ENCODE measurements around the gene OR6C65.
"Not testable (repeated sequence)": the region's sequence is repeated elsewhere in the genome, so short reads cannot be mapped to it uniquely, and the experiment has no call there.

Gene OR6C65

DNA sequence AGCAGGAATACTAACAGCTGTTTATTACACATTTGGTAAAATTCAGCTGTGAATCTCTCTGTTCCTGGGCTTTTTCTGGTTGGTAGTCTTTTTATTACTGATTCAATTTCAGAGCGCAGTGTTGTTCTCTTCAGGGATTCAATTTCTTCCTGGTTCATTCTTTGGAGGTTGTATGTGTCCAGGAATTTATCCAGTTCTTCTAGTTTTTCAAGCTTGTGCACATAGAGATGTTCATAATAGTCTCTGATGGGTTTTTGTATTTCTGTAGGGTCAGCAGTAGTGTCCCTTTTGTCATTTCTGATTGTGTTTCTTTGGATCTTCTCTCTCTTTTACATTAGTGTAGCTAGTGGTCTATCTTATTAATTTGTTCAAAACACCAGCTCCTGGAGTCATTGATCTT is 16.6 kb downstream of the OR6C65 start:
- no peaks in the 10 kb centered on the region for H3K36me3 ChIP-seq
- H3K27ac ChIP-seq: no peak overlapping the region
- no peaks in the 10 kb centered on the region for H3K4me1 ChIP-seq (ENCODE audit: control insufficient read depth in 1 of 2, insufficient read depth in 1 of 2, low read depth in 1 of 2, low read length in 1 of 2)
- H3K27me3 ChIP-seq: peaks cover 38% of the 10 kb centered on the region
- TF ChIP-seq, protein P1, sequence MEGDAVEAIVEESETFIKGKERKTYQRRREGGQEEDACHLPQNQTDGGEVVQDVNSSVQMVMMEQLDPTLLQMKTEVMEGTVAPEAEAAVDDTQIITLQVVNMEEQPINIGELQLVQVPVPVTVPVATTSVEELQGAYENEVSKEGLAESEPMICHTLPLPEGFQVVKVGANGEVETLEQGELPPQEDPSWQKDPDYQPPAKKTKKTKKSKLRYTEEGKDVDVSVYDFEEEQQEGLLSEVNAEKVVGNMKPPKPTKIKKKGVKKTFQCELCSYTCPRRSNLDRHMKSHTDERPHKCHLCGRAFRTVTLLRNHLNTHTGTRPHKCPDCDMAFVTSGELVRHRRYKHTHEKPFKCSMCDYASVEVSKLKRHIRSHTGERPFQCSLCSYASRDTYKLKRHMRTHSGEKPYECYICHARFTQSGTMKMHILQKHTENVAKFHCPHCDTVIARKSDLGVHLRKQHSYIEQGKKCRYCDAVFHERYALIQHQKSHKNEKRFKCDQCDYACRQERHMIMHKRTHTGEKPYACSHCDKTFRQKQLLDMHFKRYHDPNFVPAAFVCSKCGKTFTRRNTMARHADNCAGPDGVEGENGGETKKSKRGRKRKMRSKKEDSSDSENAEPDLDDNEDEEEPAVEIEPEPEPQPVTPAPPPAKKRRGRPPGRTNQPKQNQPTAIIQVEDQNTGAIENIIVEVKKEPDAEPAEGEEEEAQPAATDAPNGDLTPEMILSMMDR (IDR thresholded peaks at IDR 0.05): no peak
- no peak overlapping the region for H3K4me3 ChIP-seq (ENCODE audit: low read depth in 1 of 2, low read length in 1 of 2)
- no peaks in the 10 kb centered on the region for H3K9me3 ChIP-seq

DNA sequence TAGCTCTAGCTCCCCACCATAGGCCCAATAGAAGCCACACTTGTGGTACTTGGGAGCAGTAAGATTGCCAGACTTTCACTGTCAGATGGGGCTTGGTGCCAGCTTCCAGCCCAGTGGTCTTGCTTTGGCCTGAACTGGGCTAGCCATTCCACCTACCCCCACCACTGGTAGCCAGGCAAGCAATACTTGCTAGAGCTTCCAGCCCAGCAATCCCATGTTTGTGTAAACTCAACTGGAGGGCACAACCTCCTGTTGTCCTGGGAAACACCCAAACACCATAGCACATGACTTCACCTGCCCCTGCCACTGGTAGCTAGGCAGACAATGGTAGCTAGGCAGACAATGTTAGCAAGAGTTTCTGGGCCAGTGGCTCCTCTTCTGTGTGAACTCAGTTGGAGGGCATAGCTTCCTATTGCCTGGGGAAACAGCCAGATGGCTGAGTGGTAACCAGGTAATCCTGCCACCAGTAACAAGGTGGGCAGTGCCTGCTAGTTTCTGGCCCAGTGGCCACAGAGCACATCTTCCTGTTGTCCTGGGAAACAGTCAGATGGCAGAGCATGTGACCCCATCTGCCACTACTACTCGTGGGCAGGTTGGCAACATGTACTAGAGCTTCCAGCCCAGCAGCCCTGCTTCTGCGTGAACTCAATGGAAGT is 20.1 kb downstream of the OR6C65 start:
- H3K27me3 ChIP-seq: peaks cover 24% of the 10 kb centered on the region
- TF ChIP-seq, protein P1 (IDR thresholded peaks at IDR 0.05): no peak
- H3K4me1 ChIP-seq (ENCODE audit: control insufficient read depth in 1 of 2, insufficient read depth in 1 of 2, low read depth in 1 of 2, low read length in 1 of 2): no peaks in the 10 kb centered on the region
- H3K36me3 ChIP-seq: no peaks in the 10 kb centered on the region
- H3K9me3 ChIP-seq: no peaks in the 10 kb centered on the region
- no peak overlapping the region for H3K4me3 ChIP-seq (ENCODE audit: low read depth in 1 of 2, low read length in 1 of 2)
- no peak overlapping the region for H3K27ac ChIP-seq

GRCh38 chr12:55425954-55426353 is 25.6 kb downstream of the OR6C65 start, which contains the start of gene OR6C76:
Gene OR6C76, plus strand, starts transcription at chr12:55426254. Its CDS starts 0 bp downstream, at chr12:55426254.
- TF ChIP-seq, protein P1 (IDR thresholded peaks at IDR 0.05): no peak
- Histone ChIP-seq H3K9me3 (no peaks in the 10 kb centered on the region), H3K4me3 (ENCODE audit: low read depth in 1 of 2, low read length in 1 of 2) (no peak within 1 kb of the TSS), H3K4me1 (ENCODE audit: control insufficient read depth in 1 of 2, insufficient read depth in 1 of 2, low read depth in 1 of 2, low read length in 1 of 2) (no peaks in the 10 kb centered on the region), H3K27ac (no peak within 1 kb of the TSS), H3K36me3 (no peaks in the 10 kb centered on the region), H3K27me3 (peaks cover 10% of the 10 kb centered on the region)

DNA sequence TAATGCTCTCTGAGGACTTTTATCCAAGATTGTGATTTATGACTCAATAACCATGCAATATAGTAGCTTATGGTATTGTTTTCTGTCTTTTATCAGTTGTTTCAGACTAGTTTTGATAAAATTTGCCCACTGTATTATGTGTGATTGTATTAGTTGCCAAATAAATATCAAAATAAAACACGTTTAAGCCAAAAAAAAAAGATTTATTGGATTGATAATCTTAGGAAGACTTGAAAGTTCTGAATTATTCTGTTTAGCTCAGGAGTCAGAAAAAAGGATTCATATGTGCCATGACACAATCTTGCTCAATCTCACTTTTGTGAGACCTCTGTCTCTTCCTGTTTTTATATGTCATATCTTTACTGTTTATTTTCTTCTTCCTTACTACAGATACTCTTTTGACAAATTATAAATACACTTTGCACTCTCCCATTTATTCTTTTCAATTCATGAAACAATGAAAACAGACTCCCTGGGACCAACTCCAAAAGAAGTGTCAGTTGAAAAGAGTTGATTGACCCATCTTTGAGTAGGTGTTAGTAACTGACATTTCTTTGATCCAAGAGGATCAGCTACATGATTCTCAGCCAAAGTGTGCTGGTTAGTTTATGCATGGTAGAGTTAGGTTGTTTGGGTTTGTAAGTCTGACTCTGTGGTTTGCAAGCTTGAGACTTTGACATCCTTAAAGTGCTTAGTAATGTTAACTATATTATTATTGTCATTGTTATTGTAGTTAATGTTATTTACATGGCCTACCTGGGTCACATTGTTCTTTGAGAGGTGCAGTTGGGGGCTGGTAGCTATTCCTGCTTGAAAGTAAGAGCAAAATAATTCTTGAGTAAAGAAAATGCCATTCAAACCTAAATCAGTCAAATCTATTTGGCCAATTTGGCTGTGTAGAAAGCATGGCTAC is 28.3 kb downstream of the OR6C65 start:
- no peaks in the 10 kb centered on the region for H3K4me1 ChIP-seq (ENCODE audit: control insufficient read depth in 1 of 2, insufficient read depth in 1 of 2, low read depth in 1 of 2, low read length in 1 of 2)
- H3K4me3 ChIP-seq (ENCODE audit: low read depth in 1 of 2, low read length in 1 of 2): no peak overlapping the region
- no peak overlapping the region for H3K27ac ChIP-seq
- H3K36me3 ChIP-seq: no peaks in the 10 kb centered on the region
- TF ChIP-seq, protein P1 (IDR thresholded peaks at IDR 0.05): no peak
- H3K9me3 ChIP-seq: no peaks in the 10 kb centered on the region
- H3K27me3 ChIP-seq: peaks cover 10% of the 10 kb centered on the region

GRCh38 chr12:55441233-55441632 is 40.9 kb downstream of the OR6C65 start:
- not testable (repeated sequence) for H3K27ac ChIP-seq; H3K36me3 ChIP-seq; H3K9me3 ChIP-seq; H3K27me3 ChIP-seq; H3K4me3 ChIP-seq (ENCODE audit: low read depth in 1 of 2, low read length in 1 of 2); H3K4me1 ChIP-seq (ENCODE audit: control insufficient read depth in 1 of 2, insufficient read depth in 1 of 2, low read depth in 1 of 2, low read length in 1 of 2)

DNA sequence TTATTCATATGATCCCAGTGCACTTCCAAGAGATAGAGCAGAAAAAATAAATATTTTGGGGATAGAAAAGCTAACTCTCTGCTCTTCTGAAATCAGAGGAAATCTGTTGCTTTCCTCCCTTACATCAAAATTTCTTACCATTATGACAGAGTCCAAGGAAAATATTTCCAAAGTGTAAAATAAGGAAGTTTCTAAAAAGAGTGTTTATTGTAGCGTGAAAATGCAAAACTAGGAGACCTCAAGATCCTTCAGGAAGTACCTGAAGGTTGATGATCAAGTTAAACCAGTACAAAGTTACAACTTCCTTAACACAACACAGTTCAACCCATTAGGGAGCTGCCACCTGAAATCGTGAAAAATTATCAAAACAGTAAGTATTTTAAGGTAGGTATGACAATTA is 43.4 kb downstream of the OR6C65 start, which contains the start of gene OR6C2:
Gene OR6C2, plus strand, starts transcription at position 301 of the 400 bp plus-strand sequence. CDS start 8,138 bp downstream, outside the sequence.
- H3K4me1 ChIP-seq (ENCODE audit: control insufficient read depth in 1 of 2, insufficient read depth in 1 of 2, low read depth in 1 of 2, low read length in 1 of 2): no peaks in the 10 kb centered on the region

More for the DNA sequence above, 43.4 kb downstream of the OR6C65 start, which contains the start of gene OR6C2:
- no peaks in the 10 kb centered on the region for H3K27me3 ChIP-seq
- H3K27ac ChIP-seq: no peak within 1 kb of the TSS
- H3K4me3 ChIP-seq (ENCODE audit: low read depth in 1 of 2, low read length in 1 of 2): no peak within 1 kb of the TSS
- H3K9me3 ChIP-seq: no peaks in the 10 kb centered on the region
- TF ChIP-seq, protein P1 (IDR thresholded peaks at IDR 0.05): no peak
- H3K36me3 ChIP-seq: no peaks in the 10 kb centered on the region
